CD4-positive, alpha-beta T cell treated with Interleukin-1 beta for 1 hour (primary cell): ENCODE data around the gene PPARD.
A peak's percentile ranks its signal among the peaks of the same experiment; 100 is the strongest.

Source experiments
- DNase-seq, 2 donors: peaks; one replicate each; pipeline ENCODE4 v3.0.0-alpha.2; 2020 to 2022

The PPARD gene

DNA sequence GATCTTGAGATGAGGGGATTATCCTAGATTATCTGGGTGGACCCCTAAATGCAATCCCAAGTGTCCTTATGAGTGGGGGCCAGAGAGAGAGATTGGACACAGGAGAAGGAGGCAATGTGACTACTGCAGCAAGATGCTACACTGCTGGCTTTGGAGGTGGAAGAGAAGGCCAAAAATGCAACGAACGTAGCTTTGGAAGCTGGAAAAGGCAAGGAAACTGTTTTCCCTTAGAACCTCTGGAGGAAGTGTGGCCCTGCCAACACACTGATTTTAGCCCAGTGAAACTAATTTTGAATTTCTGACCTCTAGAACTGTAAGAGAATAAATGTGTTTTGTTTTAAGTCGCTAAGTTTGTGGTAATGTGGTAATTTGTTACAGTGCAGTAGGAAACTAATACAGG lies 15.7 kb downstream of the PPARD start:
- DNase-seq = no peak

DNA sequence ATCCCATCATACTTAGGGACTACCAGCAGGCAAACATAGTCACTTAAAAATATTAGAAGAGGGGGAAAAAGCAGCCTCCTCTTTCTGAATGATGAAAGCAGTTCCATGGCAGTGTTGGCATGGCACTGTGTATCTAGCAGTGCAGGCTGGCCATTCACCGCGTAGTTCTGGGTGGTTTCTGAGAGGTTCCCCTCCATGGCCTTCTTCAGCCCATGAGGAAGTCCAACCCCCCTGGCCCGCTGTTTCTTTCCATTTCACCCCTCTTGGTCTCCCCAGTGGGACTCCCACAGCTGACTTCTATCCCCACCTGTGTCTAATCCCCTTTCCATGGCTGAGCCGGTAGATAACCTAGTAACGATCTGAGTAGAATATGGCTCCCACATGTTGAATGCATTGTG lies 17.0 kb downstream of the PPARD start:
- no peak for DNase-seq

DNA sequence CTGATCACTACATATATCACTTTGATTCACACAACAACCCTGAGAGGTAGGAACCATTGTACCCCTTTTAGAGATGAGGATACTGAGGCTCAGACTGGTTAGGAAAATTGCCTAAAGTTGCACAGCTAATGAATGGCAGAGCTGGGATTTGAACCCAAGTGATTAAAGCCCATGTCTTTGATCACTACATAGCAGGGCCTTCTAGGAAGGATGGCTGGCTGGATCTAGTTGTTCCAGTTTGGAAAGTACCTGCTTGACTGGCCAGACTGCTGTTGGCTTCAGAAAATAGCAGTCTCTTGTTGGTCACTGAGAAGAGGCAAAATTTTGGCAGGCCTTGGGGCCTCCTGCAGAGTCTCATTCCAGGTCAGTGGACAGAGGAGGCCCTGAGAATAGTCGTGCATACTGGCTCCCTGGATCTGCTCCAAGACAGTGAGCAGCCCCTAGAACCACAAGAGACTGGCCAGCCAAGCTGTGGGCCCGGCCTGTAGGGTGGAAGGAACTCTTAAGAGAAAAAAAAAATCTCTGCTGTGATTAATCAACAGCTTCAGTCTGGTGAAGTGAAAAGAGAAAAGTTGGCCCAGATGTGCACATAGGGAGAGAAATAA lies 17.5 kb downstream of the PPARD start:
- DNase-seq = no peak

- DNase-seq = no peak
These were observed 18.2 kb downstream of the PPARD start for GRCh38 chr6:35360349-35361138.

GRCh38 chr6:35362200-35362599 lies 19.8 kb downstream of the PPARD start:
- DNase-seq = no peak

- peak in 1 of 2 donors; percentile 15 for DNase-seq
These were observed 21.0 kb downstream of the PPARD start for GRCh38 chr6:35363293-35363750.

- DNase-seq = no peak
These were observed 23.3 kb downstream of the PPARD start for GRCh38 chr6:35365594-35366203.

DNA sequence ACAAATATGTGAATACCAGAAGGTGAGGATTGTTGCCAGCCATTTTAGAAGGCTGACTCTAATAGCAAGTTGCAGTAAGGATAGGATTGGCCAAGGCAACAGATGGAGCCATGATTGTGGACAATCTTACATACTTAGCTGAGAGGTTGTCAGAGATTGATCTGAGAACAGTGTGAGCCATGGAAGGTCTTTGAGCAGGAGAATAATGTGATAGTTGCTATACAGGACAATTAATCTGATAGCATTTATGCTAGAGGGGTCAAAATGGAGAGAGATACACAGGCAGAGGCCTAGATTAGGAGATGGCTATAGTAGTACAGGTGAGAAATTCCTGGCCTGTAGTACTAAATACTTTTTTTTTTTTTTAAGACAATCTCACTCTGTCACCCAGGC lies 23.8 kb downstream of the PPARD start:
- no peak for DNase-seq

- no peak for DNase-seq
These were observed 25.3 kb downstream of the PPARD start for GRCh38 chr6:35367646-35368037.

GRCh38 chr6:35368038-35368887 lies 25.9 kb downstream of the PPARD start:
- DNase-seq = peak in 1 of 2 donors; percentile 22

GRCh38 chr6:35370124-35370741 lies 27.9 kb downstream of the PPARD start:
- peak; percentile 30 to 79 for DNase-seq

- DNase-seq = peak in 1 of 2 donors; percentile 37
These were observed 28.6 kb downstream of the PPARD start for GRCh38 chr6:35370785-35371493.

DNA sequence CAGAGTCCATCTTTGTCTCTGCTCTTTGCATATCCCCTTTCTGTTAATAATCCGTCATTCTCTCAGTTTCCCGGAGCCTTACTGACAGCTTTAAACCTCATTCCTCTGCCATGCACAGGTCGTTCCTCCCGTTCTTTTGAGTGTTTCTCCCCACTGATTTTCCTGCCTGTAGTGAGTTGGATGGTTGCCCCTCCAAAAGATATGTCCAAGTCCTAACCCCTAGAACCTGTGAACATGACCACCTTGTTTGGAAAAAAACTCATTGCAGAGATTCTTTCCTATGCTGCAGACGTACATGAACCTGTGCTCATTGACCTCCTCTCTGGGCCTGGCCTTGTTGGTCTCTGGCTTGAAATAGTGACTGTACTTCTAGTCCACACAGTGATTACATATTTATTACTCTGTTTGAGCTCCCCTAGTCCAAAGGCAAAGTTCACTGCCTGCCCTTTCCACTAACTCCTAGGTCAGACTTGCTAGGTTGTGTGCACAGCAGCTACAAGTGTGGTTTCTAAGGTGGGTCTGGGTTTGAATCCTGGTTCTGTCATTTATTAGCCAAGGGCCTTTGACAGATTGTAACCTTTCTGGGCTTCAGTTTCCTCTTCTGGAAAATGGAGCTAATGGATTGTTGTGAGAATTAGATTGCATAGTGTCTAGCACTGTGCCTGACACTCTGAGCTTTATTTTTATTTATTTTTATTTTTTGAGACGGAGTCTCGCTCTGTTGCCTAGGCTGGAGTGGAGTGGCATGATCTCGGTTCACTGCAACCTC lies 29.3 kb downstream of the PPARD start:
- DNase-seq = no peak

DNA sequence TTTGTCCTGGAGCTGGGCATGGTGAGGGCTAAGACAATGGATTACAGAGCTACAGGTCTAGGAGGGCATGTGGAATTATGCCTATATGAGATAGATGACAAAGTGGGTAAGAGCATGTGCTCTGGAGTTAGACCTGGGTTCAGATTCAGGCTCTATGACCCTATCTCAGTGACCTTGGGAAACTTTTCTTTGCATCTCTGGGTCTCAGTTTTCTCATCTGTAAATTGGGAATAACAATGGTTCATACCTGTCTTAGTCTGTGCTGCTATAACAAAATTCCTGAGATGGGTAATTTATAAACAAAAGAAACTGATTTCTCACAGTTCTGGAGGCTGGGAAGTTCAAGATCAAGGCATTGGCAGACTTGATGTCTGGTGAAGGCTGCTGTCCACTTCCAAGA lies 30.3 kb downstream of the PPARD start:
- DNase-seq = no peak

DNA sequence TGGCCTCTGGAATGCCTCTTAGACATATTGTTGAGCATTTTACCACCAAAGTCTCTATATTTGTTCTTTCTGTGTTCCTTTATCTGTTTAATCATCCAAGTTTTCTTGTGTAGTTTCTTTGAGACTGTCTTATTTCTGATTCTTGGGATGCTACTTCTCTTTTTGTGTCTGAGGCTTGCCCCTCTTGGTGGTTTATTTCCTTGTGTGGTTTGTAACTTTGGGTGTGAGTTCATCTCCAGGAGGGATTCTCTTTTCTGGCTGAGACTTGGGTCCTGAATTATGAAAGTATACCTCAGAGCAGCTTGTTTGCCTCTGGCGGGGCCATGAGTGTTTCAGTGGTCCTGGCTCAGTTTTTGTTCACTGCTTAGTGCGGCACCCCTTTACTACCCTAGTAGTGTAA lies 33.9 kb downstream of the PPARD start:
- no peak for DNase-seq

- no peak for DNase-seq
These were observed 34.6 kb downstream of the PPARD start for GRCh38 chr6:35377002-35377401.

DNA sequence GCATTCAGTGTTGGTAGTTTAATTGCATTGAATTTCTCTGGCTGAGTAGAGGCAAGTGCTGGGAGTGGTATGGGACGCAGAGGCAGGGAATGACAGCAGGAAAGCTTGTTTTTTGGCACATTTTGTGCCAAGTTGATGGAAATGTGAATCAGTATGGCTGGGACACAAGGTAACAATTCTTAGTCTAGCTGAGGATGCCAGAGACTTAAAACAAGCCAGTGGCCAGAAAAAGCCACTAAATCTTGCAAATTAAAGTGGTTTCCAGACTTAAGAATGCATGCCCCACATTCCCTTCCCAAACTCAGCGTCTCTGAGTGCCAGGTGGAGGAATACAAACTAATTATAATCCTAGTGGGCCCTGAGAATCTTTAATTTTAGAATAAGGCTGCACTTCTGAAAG lies 35.9 kb downstream of the PPARD start:
- DNase-seq = no peak

GRCh38 chr6:35381132-35381531 lies 38.8 kb downstream of the PPARD start:
- no peak for DNase-seq

GRCh38 chr6:35382015-35382414 lies 39.7 kb downstream of the PPARD start:
- no peak for DNase-seq

DNA sequence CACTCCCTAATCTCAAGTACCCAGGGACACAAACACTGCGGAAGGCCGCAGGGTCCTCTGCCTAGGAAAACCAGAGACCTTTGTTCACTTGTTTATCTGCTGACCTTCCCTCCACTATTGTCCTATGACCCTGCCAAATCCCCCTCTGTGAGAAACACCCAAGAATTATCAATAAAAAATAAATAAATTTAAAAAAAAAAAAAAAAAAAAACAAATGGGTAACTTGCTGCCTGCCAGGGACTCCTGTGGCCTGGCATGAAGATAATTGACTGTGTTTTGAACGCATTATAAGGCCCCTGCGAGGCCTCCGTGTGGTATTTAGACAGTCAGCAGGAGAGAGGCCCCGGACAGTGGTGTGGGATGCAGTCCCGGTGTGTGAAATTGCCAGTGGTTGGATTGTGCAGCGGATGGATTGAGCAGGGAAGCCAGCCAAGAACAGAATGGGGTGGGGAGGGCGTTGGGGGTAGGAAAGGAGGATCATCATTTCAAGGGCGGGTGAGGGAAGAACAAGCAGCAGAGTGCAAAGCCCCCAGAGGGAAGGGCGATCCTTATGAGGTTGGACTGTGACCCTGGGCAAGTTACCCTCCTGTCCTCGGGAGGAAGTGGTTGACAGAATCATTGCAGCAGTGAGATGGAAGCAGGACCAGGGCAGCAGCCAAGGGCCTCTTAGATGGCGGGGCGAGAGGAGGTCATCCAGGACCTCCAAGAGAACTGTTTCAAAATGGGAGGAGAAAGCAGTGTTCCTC lies 43.3 kb downstream of the PPARD start:
- DNase-seq = no peak

GRCh38 chr6:35386989-35387388 lies 44.6 kb downstream of the PPARD start:
- DNase-seq = no peak
